ENCODE data around the gene VN1R4.
"Not testable (repeated sequence)": the region's sequence is repeated elsewhere in the genome, so short reads cannot be mapped to it uniquely, and the experiment has no call there.

- not testable (repeated sequence) for TF ChIP-seq CTCF, POLR2AphosphoS5, POLR2A (IDR thresholded peaks at IDR 0.05)
Observed at GRCh38 chr19:53222716-53223115, 44.8 kb downstream of the VN1R4 start.

All from prostate gland (tissue), 2 donors.